GM19324 (cell line): ENCODE measurements around the gene ZNF154.

Experiments
- ATAC-seq: cut with Tn5 transposase; IDR thresholded peaks from one replicate; pipeline ENCODE4 v1.9.1; 2021; ENCODE audit warnings: mild to moderate bottlenecking, moderate library complexity; ENCODE audit not compliant: unreplicated experiment, low FRiP score

The ZNF154 gene

DNA sequence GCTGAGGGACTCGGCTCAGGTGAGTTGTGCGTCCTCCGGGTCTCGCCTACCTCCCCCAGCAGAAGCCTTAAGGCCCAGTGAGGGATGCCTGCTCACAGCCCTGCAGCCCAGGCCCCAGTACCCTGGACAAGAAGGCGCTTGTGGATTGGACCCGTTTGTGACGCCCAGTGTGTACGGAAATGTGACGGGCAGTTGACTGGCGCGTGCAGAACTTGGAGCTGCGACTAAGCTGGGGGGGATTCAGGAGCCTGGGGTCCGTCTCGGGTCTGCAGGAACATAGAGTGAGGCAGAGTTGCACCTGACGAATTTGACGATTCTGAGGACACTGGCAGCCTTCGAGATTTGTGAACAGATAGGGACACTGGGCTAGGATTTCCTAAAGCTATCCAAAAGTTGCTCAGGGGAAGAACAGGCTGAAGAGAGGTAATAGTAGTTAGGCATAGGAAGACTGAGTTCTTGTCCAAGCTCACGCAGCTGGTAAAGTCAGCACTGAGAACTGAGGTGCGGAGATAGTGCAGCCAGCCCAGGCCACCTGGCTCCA is 26.7 kb downstream of the ZNF154 start:
- no peak for ATAC-seq

DNA sequence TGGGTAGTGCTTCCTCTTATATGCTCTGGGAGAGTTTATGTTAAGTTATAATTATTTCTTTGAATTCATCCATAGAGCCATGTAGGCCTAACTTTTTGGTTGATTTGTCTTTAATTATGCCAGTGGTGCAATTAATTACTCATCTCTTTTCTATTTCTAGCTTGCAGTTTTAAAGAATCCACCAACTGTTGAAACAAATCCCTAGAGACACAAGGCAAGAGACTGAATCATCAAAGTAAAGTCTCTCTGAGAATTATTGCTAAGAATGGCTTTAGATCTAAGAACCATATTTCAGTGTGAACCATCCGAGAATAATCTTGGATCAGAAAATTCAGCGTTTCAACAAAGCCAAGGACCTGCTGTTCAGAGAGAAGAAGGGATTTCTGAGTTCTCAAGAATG is 33.1 kb downstream of the ZNF154 start:
- no peak for ATAC-seq

DNA sequence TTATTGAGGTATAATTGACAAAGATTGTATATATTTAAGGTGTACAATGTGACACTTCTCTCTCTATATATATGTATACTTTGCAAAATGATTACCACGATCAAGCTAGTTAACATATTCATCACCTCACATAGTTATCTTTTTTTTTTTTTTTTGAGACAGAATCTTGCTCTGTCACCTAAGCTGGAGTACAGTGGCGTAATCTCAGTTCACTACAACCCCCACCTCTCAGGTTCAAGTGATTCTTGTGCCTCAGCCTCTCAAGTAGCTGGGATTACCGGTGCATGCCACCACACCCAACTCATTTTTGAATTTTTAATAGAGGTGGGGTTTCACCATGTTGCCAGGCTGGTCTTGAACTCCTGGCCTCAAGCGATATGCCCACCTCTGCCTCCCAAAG is 36.5 kb downstream of the ZNF154 start:
- no peak for ATAC-seq

DNA sequence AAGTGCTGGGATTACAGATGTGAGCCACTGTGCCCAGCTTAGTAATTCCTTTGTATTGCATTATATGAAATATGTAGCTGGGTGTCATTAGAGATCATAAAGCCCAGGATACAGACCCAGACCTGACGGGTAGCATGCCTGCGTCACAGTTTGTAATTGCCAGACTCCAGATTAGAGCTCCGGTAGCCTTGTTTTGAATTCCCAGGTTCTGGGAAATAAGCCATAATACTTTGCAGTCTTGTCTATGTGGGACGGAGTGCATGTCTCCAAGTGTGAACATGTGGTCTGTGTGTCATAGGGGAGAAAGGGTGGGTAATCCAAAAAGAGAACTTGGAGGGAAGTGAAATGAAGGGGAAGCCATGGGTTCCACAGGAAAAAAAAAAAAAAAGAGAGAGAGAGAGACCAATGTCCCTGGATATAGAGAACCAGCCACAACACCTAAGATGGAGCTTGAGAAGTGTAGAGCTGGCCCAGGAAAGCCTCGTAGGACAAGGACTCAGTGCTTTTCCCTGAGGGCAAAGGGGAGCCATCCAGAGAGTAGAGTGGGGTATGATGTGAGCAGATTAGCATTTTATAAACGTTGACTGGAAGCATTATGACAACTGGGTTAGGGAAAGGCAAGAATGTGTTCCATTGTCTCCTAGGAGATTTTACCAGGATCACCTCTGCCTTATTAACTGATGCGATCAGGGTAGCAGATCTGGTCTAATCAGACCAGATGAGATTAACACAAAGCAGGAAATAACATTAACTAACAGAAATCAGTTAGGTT is 37.7 kb downstream of the ZNF154 start:
- ATAC-seq, result no peak

DNA sequence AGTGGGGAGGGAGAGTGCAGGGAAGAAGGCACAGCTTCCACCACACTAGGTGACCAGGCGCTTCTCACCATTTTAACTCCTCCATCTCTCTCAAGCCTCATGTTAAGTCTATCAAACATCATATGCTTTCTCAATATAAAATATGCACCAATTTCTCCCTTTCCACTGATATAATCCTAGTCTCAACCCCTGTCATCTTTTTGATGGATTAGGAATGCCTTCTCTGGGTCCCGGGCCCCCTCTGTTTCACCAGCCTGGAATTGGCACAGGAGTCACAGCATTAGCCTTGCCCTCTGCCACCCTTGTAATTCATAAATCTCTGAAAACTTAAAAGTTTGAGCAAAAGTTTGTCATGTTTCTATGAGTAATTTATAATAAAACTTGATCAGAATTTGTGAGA is 40.4 kb downstream of the ZNF154 start, which contains the start of gene ZSCAN4:
Gene ZSCAN4 (plus strand): TSS at position 301 of the 400 bp plus-strand sequence. CDS start 7,211 bp downstream, outside the sequence.
- ATAC-seq, result no peak

DNA sequence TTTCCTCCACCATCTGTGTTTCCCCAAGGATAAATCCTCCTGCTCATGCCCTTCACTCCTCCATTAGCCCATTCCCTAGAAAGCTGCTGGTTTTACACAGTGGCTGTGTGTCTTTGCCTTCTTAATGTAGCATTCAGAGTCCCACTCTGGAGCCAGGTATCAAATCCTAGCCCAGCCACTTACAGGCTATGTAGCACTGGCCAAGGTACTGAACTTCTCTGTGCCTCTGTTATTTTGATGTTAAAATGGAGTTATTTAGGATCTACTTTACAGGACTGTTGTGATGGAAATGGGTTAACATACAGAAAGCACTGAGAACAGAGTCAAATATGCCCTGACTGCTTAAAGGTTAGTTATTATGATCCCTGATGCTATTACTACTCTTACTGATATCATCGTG is 41.8 kb downstream of the ZNF154 start:
- ATAC-seq, result no peak

DNA sequence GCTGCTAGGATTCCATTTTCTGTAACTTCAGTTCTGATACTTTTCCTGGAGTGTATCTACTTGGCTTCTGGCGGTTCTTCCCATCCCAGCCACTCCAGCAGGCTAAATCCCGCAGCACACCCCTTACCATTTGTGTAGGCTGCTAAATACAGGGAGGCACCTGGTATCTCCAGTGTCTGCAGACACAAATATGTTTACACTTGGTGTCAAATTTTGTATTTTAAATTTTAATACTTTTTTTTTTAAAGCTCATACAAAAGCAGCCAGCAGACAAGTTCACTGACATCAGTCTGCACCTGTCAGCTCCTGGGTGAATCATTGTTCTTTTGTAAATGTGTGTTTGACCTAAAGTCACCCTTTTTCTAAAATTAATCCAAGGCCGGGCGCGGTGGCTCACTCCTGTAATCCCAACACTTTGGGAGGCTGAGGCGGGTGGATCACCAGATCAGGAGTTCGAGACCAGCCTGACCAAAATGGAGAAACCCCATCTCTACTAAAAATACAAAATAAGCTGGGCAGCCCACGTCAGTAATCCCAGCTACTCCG is 43.7 kb downstream of the ZNF154 start:
- ATAC-seq, result no peak

DNA sequence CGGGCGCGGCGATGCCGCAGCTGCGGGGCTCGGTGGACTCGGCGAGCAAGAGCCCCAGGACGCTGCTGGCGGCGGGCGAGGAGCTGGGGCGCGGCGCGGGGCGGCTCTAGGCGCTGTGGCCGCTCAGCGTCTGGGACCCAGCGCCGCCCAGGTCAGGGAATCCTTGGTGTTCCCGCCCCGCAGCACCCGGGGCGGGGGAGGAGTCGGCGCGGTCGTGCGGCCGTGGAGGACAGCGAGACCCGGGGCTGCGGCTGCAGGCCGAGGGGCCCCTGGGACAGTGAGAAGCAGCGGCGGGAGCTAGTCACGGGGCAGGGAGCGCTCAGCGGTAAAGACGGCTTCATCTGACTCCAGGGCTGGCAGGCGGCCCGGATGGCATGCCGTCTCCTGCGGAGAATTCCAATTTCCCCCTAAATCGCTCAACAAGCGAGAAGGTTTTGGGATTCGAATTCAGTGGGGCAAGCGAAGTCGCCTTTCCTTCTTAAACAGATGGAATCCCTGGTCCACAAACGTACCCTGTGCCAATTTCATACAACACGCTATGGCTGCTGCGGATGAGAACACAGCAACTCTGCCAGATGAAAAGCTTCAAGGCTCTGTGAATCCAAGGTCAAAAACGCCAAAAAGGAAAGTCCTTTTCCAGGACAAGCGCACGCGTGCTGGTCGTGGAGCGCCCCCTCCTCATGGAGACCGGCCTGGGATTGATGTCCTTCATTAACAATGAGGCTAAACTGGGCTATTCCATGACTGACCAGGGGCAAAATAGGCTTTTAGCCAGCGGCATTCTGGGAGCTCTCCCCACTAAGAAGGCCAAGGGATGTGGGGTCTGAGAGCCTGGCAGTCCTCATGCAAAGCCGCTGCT is 44.5 kb downstream of the ZNF154 start:
- ATAC-seq, result no peak

DNA sequence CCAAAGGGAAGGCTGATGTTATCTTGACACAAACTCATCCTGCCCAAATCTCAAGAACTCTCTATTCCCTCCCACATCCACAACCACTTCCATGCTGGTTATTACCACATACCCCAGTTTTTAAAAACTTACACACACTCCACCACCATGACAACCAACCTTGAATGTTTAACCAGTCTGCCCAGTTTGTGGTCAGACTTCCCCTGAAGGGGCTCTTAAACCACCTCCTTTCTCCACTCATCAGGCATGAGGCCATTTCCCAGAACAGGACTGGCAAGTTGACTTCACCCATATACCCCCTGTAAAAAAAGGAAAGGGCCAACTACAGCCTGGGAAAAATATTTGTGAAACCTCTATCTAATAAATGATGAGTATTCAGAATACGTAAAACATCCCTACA is 52.7 kb downstream of the ZNF154 start:
- no peak for ATAC-seq

DNA sequence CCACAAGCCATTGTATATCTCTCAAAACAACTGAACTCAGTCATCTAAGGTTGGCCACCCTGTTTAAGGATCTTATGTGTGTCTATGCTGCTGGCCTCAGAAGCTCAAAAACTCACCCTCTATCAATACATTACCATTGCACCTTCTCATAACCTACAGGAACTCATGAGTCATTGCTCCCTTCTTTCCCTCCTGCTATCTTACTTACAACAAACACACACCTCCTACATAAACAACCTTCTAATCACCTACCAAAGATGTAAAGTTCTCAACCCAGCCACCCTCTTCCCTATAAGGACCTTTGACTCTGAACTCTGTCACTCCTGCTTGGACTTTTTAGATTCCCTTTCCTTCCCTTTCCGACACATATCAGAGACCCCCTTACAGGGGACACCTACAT is 53.6 kb downstream of the ZNF154 start:
- no peak for ATAC-seq

DNA sequence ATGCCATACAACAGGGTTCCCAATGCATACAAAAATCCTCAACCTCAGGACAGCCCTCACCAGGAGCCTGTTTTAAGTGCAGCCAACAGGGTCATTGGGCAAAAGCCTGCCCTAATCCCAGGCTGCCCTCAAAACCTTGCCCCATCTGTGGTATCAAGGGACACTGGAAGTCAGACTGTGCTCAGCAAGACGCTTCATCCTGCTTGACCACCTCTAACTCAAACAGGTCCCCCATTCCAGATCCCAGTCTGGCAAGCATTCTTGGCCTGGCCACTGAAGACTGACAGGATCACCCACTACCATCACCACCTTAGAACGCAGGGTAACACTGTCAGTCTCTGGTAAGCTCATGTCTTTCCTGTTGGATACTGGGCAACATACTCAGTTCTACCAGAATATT is 55.3 kb downstream of the ZNF154 start:
- no peak for ATAC-seq

DNA sequence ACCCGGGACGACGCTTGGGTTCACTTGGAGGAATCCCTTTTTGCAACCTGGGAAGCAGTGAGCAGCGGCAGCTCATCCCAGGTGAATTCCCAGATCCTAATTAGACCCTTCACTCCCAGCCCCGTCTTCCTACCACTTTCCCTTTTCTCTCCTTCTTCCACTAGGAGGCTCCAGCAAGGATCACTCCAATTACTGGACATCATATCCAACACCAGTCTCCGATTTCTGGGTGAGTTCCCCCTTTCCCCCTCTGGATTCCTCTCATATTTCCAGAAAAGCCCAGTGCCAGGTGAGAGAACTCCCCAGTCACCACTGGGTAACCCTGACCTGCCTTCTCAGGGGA is 57.4 kb downstream of the ZNF154 start:
- ATAC-seq, result no peak

DNA sequence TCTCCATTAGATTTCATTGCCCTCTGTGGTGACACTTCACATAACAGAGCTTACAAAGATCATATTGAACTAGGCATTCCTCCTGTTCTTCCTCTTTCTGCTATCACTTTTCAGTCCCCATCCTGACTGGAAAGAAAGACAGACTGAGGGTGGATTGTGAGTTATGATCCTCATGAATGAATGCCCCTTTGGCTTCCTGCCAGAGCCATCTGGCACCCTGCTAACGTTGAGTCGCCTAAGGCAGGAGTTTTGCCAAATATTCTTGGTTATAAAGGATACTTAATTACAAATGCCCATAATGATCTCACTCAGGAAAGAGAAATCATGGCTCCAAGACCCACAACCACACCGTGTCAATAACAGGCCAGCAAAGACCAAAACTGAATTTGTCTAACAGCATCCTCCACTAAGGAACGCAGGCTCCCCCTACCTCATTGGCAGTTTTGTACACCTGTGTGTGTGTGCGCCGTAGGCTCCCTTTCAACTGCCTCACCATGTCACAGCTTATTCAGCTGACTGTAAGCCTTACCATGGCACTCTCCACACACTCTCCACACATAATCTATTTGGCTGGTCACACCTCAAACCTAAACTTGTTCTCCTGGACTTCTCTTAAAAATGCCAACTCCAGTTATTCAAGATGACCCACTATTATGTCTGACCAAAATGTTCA is 60.5 kb downstream of the ZNF154 start:
- no peak for ATAC-seq
